Amniotic epithelial cell (primary cell): ENCODE results near the gene NOL4L.

ENCODE experiments used
- DNase-seq: peaks from one replicate; pipeline ENCODE4 v3.0.0-alpha.2; 2010; ENCODE audit warnings: low read depth

NOL4L gene

GRCh38 chr20:32560989-32561830, 23.9 kb downstream of the NOL4L start:
- no peak for DNase-seq

- DNase-seq: no peak
Measured at GRCh38 chr20:32560482-32560988, 24.6 kb downstream of the NOL4L start.

GRCh38 chr20:32559753-32560380, 25.3 kb downstream of the NOL4L start:
- no peak for DNase-seq

GRCh38 chr20:32559205-32559752, 25.9 kb downstream of the NOL4L start:
- DNase-seq: no peak

- no peak for DNase-seq
Measured at GRCh38 chr20:32558526-32558925, 26.6 kb downstream of the NOL4L start.

- DNase-seq: no peak
Measured at GRCh38 chr20:32557319-32557718, 27.8 kb downstream of the NOL4L start.

GRCh38 chr20:32556312-32557184, 28.6 kb downstream of the NOL4L start:
- no peak for DNase-seq

GRCh38 chr20:32555584-32555983, 29.5 kb downstream of the NOL4L start:
- no peak for DNase-seq

GRCh38 chr20:32554965-32555289, 30.2 kb downstream of the NOL4L start:
- no peak for DNase-seq

- no peak for DNase-seq
Measured at GRCh38 chr20:32553618-32554017, 31.5 kb downstream of the NOL4L start.

- DNase-seq: no peak
Measured at GRCh38 chr20:32551693-32552092, 33.4 kb downstream of the NOL4L start.

- DNase-seq: no peak
Measured at GRCh38 chr20:32549842-32550241, 35.3 kb downstream of the NOL4L start.

GRCh38 chr20:32547753-32548034, 37.4 kb downstream of the NOL4L start:
- DNase-seq: no peak

- no peak for DNase-seq
Measured at GRCh38 chr20:32546918-32547752, 38.0 kb downstream of the NOL4L start.

- no peak for DNase-seq
Measured at GRCh38 chr20:32544893-32545840, 40.0 kb downstream of the NOL4L start.

GRCh38 chr20:32544260-32544722, 40.8 kb downstream of the NOL4L start:
- no peak for DNase-seq

GRCh38 chr20:32543570-32544259, 41.4 kb downstream of the NOL4L start:
- DNase-seq: no peak

- DNase-seq: no peak
Measured at GRCh38 chr20:32542259-32542615, 42.9 kb downstream of the NOL4L start.

GRCh38 chr20:32541323-32542258, 43.5 kb downstream of the NOL4L start:
- DNase-seq: no peak
